Measurements from ENCODE around the gene NAIF1. TPM values are rescaled to one million over a fixed set of nuclear protein-coding genes. Genes with fewer than 3 reads are reported as not detected.

The NAIF1 gene
- total RNA-seq, 6 experiments from 2014 or later = 8.7 to 11.5 (median 9.8) TPM

GRCh38 chr9:128087262-128087661 is 20.1 kb upstream of the NAIF1 start:
- no peaks in the 10 kb centered on the region; the same call in 1 of the 2 replicates for H3K27me3 Mint-ChIP-seq (ENCODE audit: insufficient read depth)
- no peak for TF ChIP-seq CTCF (IDR thresholded peaks at IDR 0.05)
- no peaks in the 10 kb centered on the region for H3K9me3 Mint-ChIP-seq
- peaks cover 40% of the 10 kb centered on the region for H3K4me1 Mint-ChIP-seq (ENCODE audit: low read depth)
- H3K36me3 Mint-ChIP-seq (ENCODE audit: low read depth) = no peaks in the 10 kb centered on the region; the same call in 1 of the 2 replicates
- H3K4me3 Mint-ChIP-seq = no peak overlapping the region
- no peak overlapping the region; the same call in 1 of the 2 replicates for H3K27ac Mint-ChIP-seq
- no peak for DNase-seq

GRCh38 chr9:128085943-128086342 is 18.8 kb upstream of the NAIF1 start:
- Mint-ChIP-seq H3K27me3 (ENCODE audit: insufficient read depth) (no peaks in the 10 kb centered on the region; the same call in 1 of the 2 replicates), H3K9me3 (no peaks in the 10 kb centered on the region), H3K36me3 (ENCODE audit: low read depth) (no peaks in the 10 kb centered on the region; the same call in 1 of the 2 replicates), H3K4me3 (no peak overlapping the region), H3K27ac (peak overlapping the region; percentile 26; the same call in 1 of the 2 replicates), H3K4me1 (ENCODE audit: low read depth) (peaks cover 40% of the 10 kb centered on the region)
- no peak for DNase-seq
- TF ChIP-seq CTCF (IDR thresholded peaks at IDR 0.05) = no peak

GRCh38 chr9:128084746-128085145 is 17.6 kb upstream of the NAIF1 start:
- Mint-ChIP-seq H3K4me1 (ENCODE audit: low read depth) (peaks cover 37% of the 10 kb centered on the region), H3K27me3 (ENCODE audit: insufficient read depth) (no peaks in the 10 kb centered on the region; the same call in 1 of the 2 replicates), H3K9me3 (no peaks in the 10 kb centered on the region), H3K27ac (peak overlapping the region; percentile 43), H3K36me3 (ENCODE audit: low read depth) (no peaks in the 10 kb centered on the region; the same call in 1 of the 2 replicates), H3K4me3 (no peak overlapping the region)
- no peak for DNase-seq
- no peak for TF ChIP-seq CTCF (IDR thresholded peaks at IDR 0.05)

GRCh38 chr9:128082151-128082550 is 15.0 kb upstream of the NAIF1 start:
- H3K27me3 Mint-ChIP-seq (ENCODE audit: insufficient read depth) = no peaks in the 10 kb centered on the region; the same call in 1 of the 2 replicates

GRCh38 chr9:128081056-128081455 is 13.9 kb upstream of the NAIF1 start:
- Mint-ChIP-seq H3K27me3 (ENCODE audit: insufficient read depth) (no peaks in the 10 kb centered on the region; the same call in 1 of the 2 replicates), H3K36me3 (ENCODE audit: low read depth) (no peaks in the 10 kb centered on the region), H3K4me3 (peak overlapping the region; percentile 17), H3K4me1 (ENCODE audit: low read depth) (peaks cover 59% of the 10 kb centered on the region), H3K27ac (peak overlapping the region; percentile 83), H3K9me3 (no peaks in the 10 kb centered on the region)
- TF ChIP-seq CTCF (IDR thresholded peaks at IDR 0.05) = no peak
- peak; percentile 73 for DNase-seq

More at GRCh38 chr9:128082151-128082550, 15.0 kb upstream of the NAIF1 start:
- DNase-seq = no peak
- Mint-ChIP-seq H3K4me3 (no peak overlapping the region), H3K9me3 (no peaks in the 10 kb centered on the region), H3K4me1 (ENCODE audit: low read depth) (peaks cover 54% of the 10 kb centered on the region), H3K27ac (peak overlapping the region; percentile 57), H3K36me3 (ENCODE audit: low read depth) (no peaks in the 10 kb centered on the region)
- TF ChIP-seq CTCF (IDR thresholded peaks at IDR 0.05) = no peak

Data from HFFc6 (cell line).